Spleen (tissue), 11 donors: ENCODE results near the gene LENEP. TPM values are rescaled to one million over a fixed set of nuclear protein-coding genes. Genes with fewer than 3 reads are reported as not detected.

Experiments used
- DNase-seq: peaks from one replicate; pipeline ENCODE4 v3.0.0-alpha.2; 2020
- H3K27ac ChIP-seq, 8 donors: fragments of 200-600 bp; sonication (generic) in 7 of 8; 1 replicate in 4 of 8; 2 replicates in 4 of 8; pipeline versions ENCODE4 v1.5.0 to v1.8.0; 2016 to 2021; ENCODE audit warnings: inconsistent platforms in 4 of 8, mild to moderate bottlenecking in 4 of 8, moderate library complexity in 1 of 8
- H3K27me3 ChIP-seq, 7 donors: fragments of 200-600 bp; sonication (generic) in 6 of 7; replicated peaks in 1 of 7; 1 replicate in 4 of 7; 2 replicates in 3 of 7; pipeline versions ENCODE4 v1.5.0 to v1.8.0; 2016 to 2021; ENCODE audit warnings: inconsistent platforms in 3 of 7, mild to moderate bottlenecking in 1 of 7
- H3K36me3 ChIP-seq, 6 donors: fragments of 200-600 bp; sonication (generic) in 5 of 6; 1 replicate in 4 of 6; 2 replicates in 2 of 6; pipeline versions ENCODE4 v1.5.0 to v1.8.0; 2016 to 2021; ENCODE audit warnings: inconsistent platforms in 2 of 6
- H3K4me1 ChIP-seq, 6 donors: fragments of 200-600 bp; sonication (generic) in 5 of 6; 1 replicate in 3 of 6; 2 replicates in 3 of 6; pipeline versions ENCODE4 v1.5.0 to v1.8.0; 2016 to 2021; ENCODE audit warnings: inconsistent platforms in 3 of 6
- H3K4me3 ChIP-seq, 8 donors: fragments of 200-600 bp; sonication (generic) in 7 of 8; 1 replicate in 4 of 8; 2 replicates in 4 of 8; pipeline versions ENCODE4 v1.5.0 to v1.8.0; 2016 to 2021; ENCODE audit warnings: inconsistent platforms in 4 of 8, mild to moderate bottlenecking in 4 of 8, moderate library complexity in 2 of 8
- H3K9me3 ChIP-seq, 8 donors: fragments of 200-600 bp; sonication (generic) in 7 of 8; 1 replicate in 4 of 8; 2 replicates in 4 of 8; pipeline versions ENCODE4 v1.5.0 to v1.8.0; 2016 to 2021; ENCODE audit warnings: inconsistent platforms in 4 of 8
- CTCF ChIP-seq, 11 experiments: fragments of 200-600 bp in 7 of 11; fragments of 450-650 bp in 4 of 11; sonication (generic) in 4 of 11; IDR thresholded peaks in 8 of 11; conservative IDR thresholded peaks in 3 of 11; 1 replicate in 7 of 11; 2 replicates in 4 of 11; pipeline versions ENCODE4 v1.4.0 to v1.8.0; 2016 to 2021; ENCODE audit warnings: antibody characterized with exemption in 11 of 11, inconsistent platforms in 4 of 11, mild to moderate bottlenecking in 1 of 11
- POLR2A ChIP-seq, 3 donors: fragments of 450-650 bp; IDR thresholded peaks; one replicate each; pipeline ENCODE4 v1.5.1; 2017; ENCODE audit warnings: antibody characterized with exemption in 3 of 3, mild to moderate bottlenecking in 1 of 3
- POLR2AphosphoS5 ChIP-seq, 3 donors: sonication (generic); formaldehyde crosslinking; IDR thresholded peaks; one replicate each; pipeline ENCODE4 v1.5.1; 2017; ENCODE audit warnings: antibody characterized with exemption in 3 of 3
- WGBS, 5 donors: extraction: QIAGEN DNeasy Blood & Tissue Kit in 3 of 5; methylation state at CpG; one replicate each; pipeline versions ENCODE4 v1.1.5 to v1.1.7; 2013 to 2018; 5-methylcytosine and 5-hydroxymethylcytosine counted together
- intact Hi-C: fragments of 100-400 bp; cut with DNase I; formaldehyde crosslinking; loops from one replicate; pipeline ENCODE4 v1.15.0; 2023; ENCODE audit warnings: low total_unique reads
- polyA plus RNA-seq, 3 donors: library from polyadenylated mRNA; stranded (reverse); fragments of 200-250 nt; gene quantifications; one replicate each; pipeline ENCODE4 v1.2.1, GENCODE V29; 2013
- total RNA-seq, 7 donors: library from RNA; depleted of rRNA in 3 of 7; stranded (reverse); fragments of >200 nt in 3 of 7; fragmentation: NEBNext Ultra II Directional in 4 of 7; extraction: Animal tissue kit (Norgen Biotek cat#: 25700) in 4 of 7; gene quantifications; one replicate each; pipeline versions ENCODE4 v1.1.0 to v1.2.1, GENCODE V29; 2016 to 2021
- donor health status: healthy with polysubstance abuse.
- donor health status: DM: no; HTN: no; CAD: no; lungs with moderate emphysema.
- donor health status: DM: no; HTN: no; CAD: no.
- donor health status: Bipolar disorder and iron deficiency.
- donor health status: healthy.
- donor health status: DM: no; HTN: no; CAD: no.
- donor health status: DM: yes; HTN: yes; CAD: no.

LENEP gene
- total and polyA plus RNA-seq, 10 donors = 0.60 TPM; not detected in 9

GRCh38 chr1:154967331-154967950, 25.9 kb upstream of the LENEP start:
- Histone ChIP-seq H3K4me3 (no peak overlapping the region), H3K9me3 (no peaks in the 10 kb centered on the region), H3K27me3 (no peaks in the 10 kb centered on the region), H3K27ac (peak overlapping the region in 7 of 8 donors; percentile 4 to 100 (median 96)), H3K4me1 (peaks cover 33 to 100% (median 81%) of the 10 kb centered on the region in 6 donors), H3K36me3 (peaks cover 3 to 82% (median 60%) of the 10 kb centered on the region in 6 donors)
- no peak for DNase-seq
- intact Hi-C loops = no loop called here
- TF ChIP-seq CTCF (IDR thresholded peaks at IDR 0.05 in 8 of 11, conservative IDR thresholded peaks at IDR 0.05 in 3 of 11) (no peak), POLR2A (IDR thresholded peaks at IDR 0.05) (no peak), POLR2AphosphoS5 (IDR thresholded peaks at IDR 0.05) (no peak)
- 64 to 86% (median 81%) methylated on average over 5 of the region's 5 CpGs for WGBS, 5 donors

- intact Hi-C loops = no loop called here
- H3K36me3 ChIP-seq = peaks cover 3 to 70% (median 50%) of the 10 kb centered on the region in 6 donors
Observed at GRCh38 chr1:154968731-154969130, 24.7 kb upstream of the LENEP start.

GRCh38 chr1:154969246-154969645, 24.1 kb upstream of the LENEP start:
- Histone ChIP-seq H3K4me1 (peaks cover 32 to 95% (median 78%) of the 10 kb centered on the region in 6 donors), H3K36me3 (peaks cover 3 to 65% (median 46%) of the 10 kb centered on the region in 6 donors), H3K27me3 (no peaks in the 10 kb centered on the region), H3K4me3 (peak overlapping the region in 6 of 8 donors; percentile 12 to 81 (median 36)), H3K27ac (peak overlapping the region in 7 of 8 donors; percentile 92 to 100 (median 99)), H3K9me3 (no peaks in the 10 kb centered on the region)
- 62 to 76% (median 68%) methylated on average over 5 of the region's 5 CpGs for WGBS, 5 donors
- peak; percentile 59 for DNase-seq
- no peak for TF ChIP-seq CTCF (IDR thresholded peaks at IDR 0.05 in 8 of 11, conservative IDR thresholded peaks at IDR 0.05 in 3 of 11)
- no peak for TF ChIP-seq POLR2A (IDR thresholded peaks at IDR 0.05)
- no peak for TF ChIP-seq POLR2AphosphoS5 (IDR thresholded peaks at IDR 0.05)
- intact Hi-C loops = no loop called here

More at GRCh38 chr1:154968731-154969130, 24.7 kb upstream of the LENEP start:
- no peak for DNase-seq
- TF ChIP-seq POLR2A (IDR thresholded peaks at IDR 0.05) (no peak), POLR2AphosphoS5 (IDR thresholded peaks at IDR 0.05) (peak in 1 of 3 donors; percentile 29)
- peaks cover 32 to 100% (median 79%) of the 10 kb centered on the region in 6 donors for H3K4me1 ChIP-seq
- peak overlapping the region in 7 of 8 donors; percentile 92 to 100 (median 99) for H3K27ac ChIP-seq
- H3K9me3 ChIP-seq = no peaks in the 10 kb centered on the region
- no peaks in the 10 kb centered on the region for H3K27me3 ChIP-seq
- peak overlapping the region in 1 of 8 donors; percentile 81 for H3K4me3 ChIP-seq
- WGBS, 5 donors = 78 to 93% (median 92%) methylated on average over 3 of the region's 3 CpGs

- intact Hi-C loops = no loop called here
- H3K4me1 ChIP-seq = peaks cover 32 to 88% (median 75%) of the 10 kb centered on the region in 6 donors
Observed at GRCh38 chr1:154969860-154970452, 23.4 kb upstream of the LENEP start.

More at GRCh38 chr1:154969860-154970452, 23.4 kb upstream of the LENEP start:
- TF ChIP-seq POLR2AphosphoS5 (IDR thresholded peaks at IDR 0.05) (no peak), POLR2A (IDR thresholded peaks at IDR 0.05) (no peak), CTCF (IDR thresholded peaks at IDR 0.05 in 8 of 11, conservative IDR thresholded peaks at IDR 0.05 in 3 of 11) (no peak)
- Histone ChIP-seq H3K9me3 (no peaks in the 10 kb centered on the region), H3K36me3 (peaks cover 3 to 58% (median 38%) of the 10 kb centered on the region in 6 donors), H3K27me3 (no peaks in the 10 kb centered on the region), H3K27ac (peak overlapping the region; percentile 88 to 100 (median 98)), H3K4me3 (peak overlapping the region; percentile 12 to 81 (median 32))
- 39 to 52% (median 45%) methylated on average over 16 to 22 of the region's 22 CpGs for WGBS, 5 donors
- DNase-seq = peak; percentile 76
